Loucy (cell line): Measurements from ENCODE around the gene MVB12A.

Experiments used
- H2AFZ ChIP-seq: fragments of 200-600 bp; sonication (generic); 2 replicates; pipeline ENCODE4 v1.6.0; 2016; ENCODE audit warnings: antibody characterized with exemption, mild to moderate bottlenecking, low read length, moderate library complexity
- H3F3A ChIP-seq: fragments of 200-600 bp; 2 replicates; pipeline ENCODE4 v1.6.0; 2016; ENCODE audit warnings: antibody characterized with exemption, low read depth, mild to moderate bottlenecking
- H3K27me3 ChIP-seq: fragments of 200-600 bp; sonication (generic); 2 replicates; pipeline ENCODE4 v1.6.1; 2014; ENCODE audit warnings: low read length, mild to moderate bottlenecking; ENCODE audit not compliant: insufficient read depth, poor library complexity, severe bottlenecking
- H3K36me3 ChIP-seq: fragments of 200-600 bp; sonication (generic); 2 replicates; pipeline ENCODE4 v1.6.1; 2016; ENCODE audit warnings: low read length; ENCODE audit not compliant: insufficient read depth
- H3K4me1 ChIP-seq: fragments of 200-600 bp; sonication (generic); 2 replicates; pipeline ENCODE4 v1.5.1; 2014; ENCODE audit warnings: low read length, mild to moderate bottlenecking; ENCODE audit not compliant: insufficient read depth, poor library complexity, severe bottlenecking
- H3K4me2 ChIP-seq: fragments of 200-600 bp; sonication (generic); 2 replicates; pipeline ENCODE4 v1.6.0; 2014; ENCODE audit warnings: antibody characterized with exemption, low read length, low read depth, mild to moderate bottlenecking; ENCODE audit not compliant: poor library complexity, severe bottlenecking
- H3K4me3 ChIP-seq: fragments of 200-600 bp; sonication (generic); 2 replicates; pipeline ENCODE4 v1.5.1; 2014; ENCODE audit warnings: low read length, mild to moderate bottlenecking, mixed read lengths; ENCODE audit not compliant: poor library complexity, severe bottlenecking
- H3K79me2 ChIP-seq: fragments of 200-600 bp; sonication (generic); 2 replicates; pipeline ENCODE4 v1.6.1; 2014; ENCODE audit warnings: low read length; ENCODE audit not compliant: insufficient read depth
- H3K9ac ChIP-seq: fragments of 200-600 bp; sonication (generic); 2 replicates; pipeline ENCODE4 v1.6.0; 2014; ENCODE audit warnings: mild to moderate bottlenecking, low read depth, low read length, moderate library complexity; ENCODE audit not compliant: poor library complexity, severe bottlenecking
- H3K9me2 ChIP-seq: fragments of 200-600 bp; sonication (generic); replicated peaks from 2 replicates; pipeline ENCODE4 v1.6.1; 2016; ENCODE audit warnings: low read depth, low read length, mixed read lengths
- H3K9me3 ChIP-seq: fragments of 200-600 bp; sonication (generic); 2 replicates; pipeline ENCODE4 v1.6.1; 2014; ENCODE audit warnings: mild to moderate bottlenecking, antibody characterized with exemption, low read length, low read depth; ENCODE audit not compliant: insufficient read depth
- H4K20me1 ChIP-seq: fragments of 200-600 bp; sonication (generic); 2 replicates; pipeline ENCODE4 v1.6.0; 2014; ENCODE audit warnings: antibody characterized with exemption, low read length, mild to moderate bottlenecking; ENCODE audit not compliant: insufficient read depth, poor library complexity, severe bottlenecking
- CTCF ChIP-seq: fragments of 200-600 bp; sonication (generic); conservative IDR thresholded peaks from 2 replicates; pipeline ENCODE4 v1.5.1; 2014; ENCODE audit warnings: mild to moderate bottlenecking, antibody characterized with exemption, low read length
- EZH2phosphoT487 ChIP-seq: fragments of 200-600 bp; IDR thresholded peaks from 2 replicates; pipeline ENCODE4 v1.6.1; 2018; ENCODE audit warnings: antibody characterized with exemption, mild to moderate bottlenecking, moderate library complexity, borderline replicate concordance

MVB12A gene

GRCh38 chr19:17419621-17420474 lies at the start of gene MVB12A:
TSS of gene MVB12A (plus strand) at chr19:17420047. CDS start at chr19:17420136, 89 bp downstream.
- Histone ChIP-seq H3K4me1 (peaks cover 20% of the 10 kb centered on the region), H3K36me3 (no peaks in the 10 kb centered on the region), H3K9me3 (no peaks in the 10 kb centered on the region), H4K20me1 (no peaks in the 10 kb centered on the region), H3K27me3 (no peaks in the 10 kb centered on the region), H3K4me3 (peak within 1 kb of the TSS; percentile 86), H3K4me2 (peak within 1 kb of the TSS; percentile 86), H3F3A (no peaks in the 10 kb centered on the region; the same call in 1 of the 2 replicates), H3K9ac (peak within 1 kb of the TSS; percentile 92), H2AFZ (peak within 1 kb of the TSS; percentile 93), H3K9me2 (no peaks in the 10 kb centered on the region), H3K79me2 (peaks cover 14% of the 10 kb centered on the region)
- no peak for TF ChIP-seq EZH2phosphoT487
- TF ChIP-seq CTCF = no peak

- Histone ChIP-seq H4K20me1 (no peaks in the 10 kb centered on the region), H3F3A (no peaks in the 10 kb centered on the region), H3K9me2 (no peaks in the 10 kb centered on the region), H3K9ac (no peak within 1 kb of the TSS), H3K4me1 (no peaks in the 10 kb centered on the region), H3K27me3 (no peaks in the 10 kb centered on the region), H3K9me3 (no peaks in the 10 kb centered on the region), H3K36me3 (no peaks in the 10 kb centered on the region), H2AFZ (no peak within 1 kb of the TSS), H3K79me2 (no peaks in the 10 kb centered on the region), H3K4me2 (no peak within 1 kb of the TSS), H3K4me3 (no peak within 1 kb of the TSS)
- TF ChIP-seq CTCF = no peak
Measured at GRCh38 chr19:17376935-17377600, 42.8 kb upstream of the MVB12A start, which contains the start of gene PLVAP. TSS of gene PLVAP (minus strand) at chr19:17377342. CDS start at chr19:17377288, 54 bp downstream.

GRCh38 chr19:17378271-17378670 lies 41.6 kb upstream of the MVB12A start:
- Histone ChIP-seq H3K79me2 (no peaks in the 10 kb centered on the region), H3K27me3 (no peaks in the 10 kb centered on the region), H2AFZ (no peak overlapping the region), H3K9ac (no peak overlapping the region), H3K4me1 (peaks cover 5% of the 10 kb centered on the region), H3K9me3 (no peaks in the 10 kb centered on the region), H3K9me2 (no peaks in the 10 kb centered on the region), H4K20me1 (no peaks in the 10 kb centered on the region), H3K4me2 (no peak overlapping the region), H3F3A (no peaks in the 10 kb centered on the region), H3K4me3 (no peak overlapping the region), H3K36me3 (no peaks in the 10 kb centered on the region)
- TF ChIP-seq EZH2phosphoT487 = no peak
- no peak for TF ChIP-seq CTCF
